CD14-positive monocyte (primary cell): Measurements from ENCODE around the gene EGLN1. TPM values are rescaled to one million over a fixed set of nuclear protein-coding genes. Genes with fewer than 3 reads are reported as not detected.

Source experiments
- DNase-seq, 3 donors: peaks; one replicate each; pipeline ENCODE4 v3.0.0-alpha.2; 2011 to 2022
- H2AFZ ChIP-seq: 2 replicates; pipeline ENCODE4 v1.6.0; 2012; ENCODE audit warnings: mild to moderate bottlenecking, low read depth, low read length, inconsistent platforms; ENCODE audit not compliant: insufficient read depth, poor library complexity, severe bottlenecking
- H3K27ac ChIP-seq, 2 donors: 1 replicate in 1 of 2; 2 replicates in 1 of 2; pipeline ENCODE4 v1.5.1; 2012 to 2013; ENCODE audit warnings: low read length in 2 of 2, control low read depth in 1 of 2, inconsistent platforms in 1 of 2, low read depth in 1 of 2, mild to moderate bottlenecking in 1 of 2
- H3K27me3 ChIP-seq, 2 donors: one replicate each; pipeline versions ENCODE4 v1.6.0 to v1.6.1; 2011 to 2013; ENCODE audit warnings: low read length in 2 of 2; ENCODE audit not compliant: control insufficient read depth in 2 of 2, insufficient read depth in 2 of 2
- H3K36me3 ChIP-seq, 2 donors: replicated peaks in 1 of 2; 1 replicate in 1 of 2; 2 replicates in 1 of 2; pipeline versions ENCODE4 v1.5.1 to v1.6.1; 2012 to 2013; ENCODE audit warnings: low read length in 2 of 2, control low read depth in 1 of 2, inconsistent platforms in 1 of 2, mild to moderate bottlenecking in 1 of 2; ENCODE audit not compliant: insufficient read depth in 2 of 2, control insufficient read depth in 1 of 2
- H3K4me1 ChIP-seq, 2 donors: 1 replicate in 1 of 2; 2 replicates in 1 of 2; pipeline versions ENCODE4 v1.5.1 to v1.6.1; 2012 to 2013; ENCODE audit warnings: low read length in 2 of 2, control low read depth in 1 of 2, inconsistent platforms in 1 of 2, mild to moderate bottlenecking in 1 of 2, moderate library complexity in 1 of 2; ENCODE audit not compliant: insufficient read depth in 2 of 2, control insufficient read depth in 1 of 2
- H3K4me2 ChIP-seq: replicated peaks from 2 replicates; pipeline ENCODE3; 2012; ENCODE audit warnings: low read length, moderate library complexity, mild to moderate bottlenecking; ENCODE audit not compliant: poor library complexity, severe bottlenecking; ENCODE audit errors: extremely low read depth
- H3K4me3 ChIP-seq, 3 experiments: fragments of 200-600 bp in 1 of 3; sonication (generic) in 1 of 3; replicated peaks in 1 of 3; 1 replicate in 2 of 3; 2 replicates in 1 of 3; pipeline ENCODE4 v1.5.1; 2011 to 2013; ENCODE audit warnings: low read length in 3 of 3, mild to moderate bottlenecking in 3 of 3, control low read depth in 2 of 3, low read depth in 2 of 3, inconsistent platforms in 1 of 3, moderate library complexity in 1 of 3
- H3K79me2 ChIP-seq: 2 replicates; pipeline ENCODE4 v1.6.0; 2012; ENCODE audit warnings: mild to moderate bottlenecking, control low read depth, inconsistent platforms, low read length, moderate library complexity; ENCODE audit not compliant: insufficient read depth
- H3K9ac ChIP-seq: 2 replicates; pipeline ENCODE4 v1.6.0; 2017; ENCODE audit warnings: low read length, mild to moderate bottlenecking; ENCODE audit not compliant: insufficient read depth, poor library complexity, severe bottlenecking
- H3K9me3 ChIP-seq, 2 donors: replicated peaks in 1 of 2; 1 replicate in 1 of 2; 2 replicates in 1 of 2; pipeline versions ENCODE4 v1.5.1 to v1.6.1; 2012 to 2013; ENCODE audit warnings: low read length in 2 of 2, control low read depth in 1 of 2; ENCODE audit not compliant: control insufficient read depth in 1 of 2, insufficient read depth in 1 of 2
- H4K20me1 ChIP-seq: 2 replicates; pipeline ENCODE4 v1.6.0; 2012; ENCODE audit warnings: mild to moderate bottlenecking, low read length, control low read depth, moderate library complexity; ENCODE audit not compliant: insufficient read depth
- H3K27ac Mint-ChIP-seq, 7 donors: one replicate each; pipeline ENCODE4 v1.8.0; 2020; ENCODE audit warnings: mild to moderate bottlenecking in 7 of 7, mixed read lengths in 7 of 7, moderate library complexity in 6 of 7, inconsistent platforms in 2 of 7
- H3K27me3 Mint-ChIP-seq, 3 donors: one replicate each; pipeline ENCODE4 v1.8.0; 2021 to 2022; ENCODE audit warnings: low read depth in 3 of 3, mild to moderate bottlenecking in 3 of 3, mixed read lengths in 3 of 3, moderate library complexity in 3 of 3, inconsistent platforms in 1 of 3
- H3K36me3 Mint-ChIP-seq, 2 donors: one replicate each; pipeline ENCODE4 v1.8.0; 2020; ENCODE audit warnings: mixed read lengths in 2 of 2, inconsistent platforms in 1 of 2, mild to moderate bottlenecking in 1 of 2
- H3K4me1 Mint-ChIP-seq: one replicate; pipeline ENCODE4 v1.8.0; 2020; ENCODE audit warnings: mild to moderate bottlenecking, mixed read lengths
- H3K4me3 Mint-ChIP-seq, 2 donors: one replicate each; pipeline ENCODE4 v1.8.0; 2020; ENCODE audit warnings: mild to moderate bottlenecking in 2 of 2, mixed read lengths in 2 of 2, moderate library complexity in 1 of 2
- H3K9me3 Mint-ChIP-seq, 7 donors: one replicate each; pipeline ENCODE4 v1.8.0; 2020 to 2022; ENCODE audit warnings: mixed read lengths in 7 of 7, mild to moderate bottlenecking in 6 of 7, moderate library complexity in 6 of 7, inconsistent platforms in 2 of 7
- WGBS: methylation state at CpG from one replicate; pipeline ENCODE4 v1.1.5; 2013; ENCODE audit warnings: missing lambda C conversion rate; ENCODE audit not compliant: insufficient coverage; 5-methylcytosine and 5-hydroxymethylcytosine counted together
- intact Hi-C, 2 donors: fragments of 100-400 bp; cut with micrococcal nuclease; formaldehyde crosslinking; loops; one replicate each; pipeline versions ENCODE4 v1.15.0 to v1.15.1; 2023
- polyA plus RNA-seq, 3 donors: library from polyadenylated mRNA; depleted of rRNA in 1 of 3; unstranded in 2 of 3; stranded (reverse) in 1 of 3; fragments of 300-500 nt in 2 of 3; fragments of >200 nt in 1 of 3; fragmentation: Illumina TruSeq in 2 of 3; gene quantifications; 1 replicate in 2 of 3; 2 replicates in 1 of 3; pipeline ENCODE4 v1.2.3, GENCODE V29; 2012 to 2021
- TF ChIP-seq, protein P1 (sequence below): fragments of 200-600 bp; IDR thresholded peaks from one replicate; pipeline ENCODE4 v1.8.0; 2022; ENCODE audit warnings: antibody characterized with exemption, mild to moderate bottlenecking

The EGLN1 gene
- polyA plus RNA-seq, 3 donors: 12.9 to 27.7 (median 23.1) TPM

DNA sequence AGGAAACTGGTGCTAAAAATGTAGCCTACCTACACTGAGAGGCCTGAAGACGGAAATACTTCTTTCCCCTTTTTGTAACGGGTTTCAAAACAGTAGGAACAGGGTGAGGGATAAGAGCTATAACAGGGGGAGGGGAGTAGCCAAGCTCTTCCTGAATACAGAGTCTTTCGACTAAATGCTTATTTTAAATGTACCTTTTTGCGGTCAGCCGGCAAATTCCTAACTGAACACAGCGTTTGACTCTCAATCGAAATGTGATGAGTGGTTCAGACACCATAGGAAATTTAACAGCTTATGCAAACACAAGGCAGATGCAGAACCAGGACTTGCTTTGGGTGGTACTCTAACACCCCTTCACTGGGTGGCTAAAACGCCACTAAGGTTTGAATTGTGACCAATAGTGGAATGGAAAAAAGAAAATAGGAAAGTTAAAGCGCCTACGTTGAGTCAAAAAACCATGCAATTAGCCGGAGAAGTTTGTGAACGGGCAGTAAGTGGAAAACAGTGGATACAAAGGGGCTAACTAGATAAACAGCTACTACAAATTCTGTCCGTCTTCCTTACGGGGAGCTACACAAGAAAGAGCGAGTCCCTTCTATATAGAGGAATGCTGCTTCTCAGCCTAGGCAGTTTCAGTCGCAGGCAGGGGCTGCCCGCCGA is 1.7 kb downstream of the EGLN1 start:
- WGBS: 0% methylated on average over 12 of the region's 18 CpGs
- Histone ChIP-seq H3K9me3 (no peaks in the 10 kb centered on the region), H3K27me3 (peaks cover 22 to 28% of the 10 kb centered on the region in 2 donors), H3K4me3 (peak overlapping the region; percentile 68 to 80 (median 71)), H3K36me3 (no peaks in the 10 kb centered on the region), H4K20me1 (peaks cover 52% of the 10 kb centered on the region), H3K79me2 (peaks cover 62% of the 10 kb centered on the region), H2AFZ (peak overlapping the region; percentile 75), H3K27ac (peak overlapping the region; percentile 35 to 67), H3K9ac (peak overlapping the region; percentile 75), H3K4me1 (peaks cover 37 to 48% of the 10 kb centered on the region in 2 donors), H3K4me2 (peak overlapping the region; percentile 93)
- TF ChIP-seq, protein P1, sequence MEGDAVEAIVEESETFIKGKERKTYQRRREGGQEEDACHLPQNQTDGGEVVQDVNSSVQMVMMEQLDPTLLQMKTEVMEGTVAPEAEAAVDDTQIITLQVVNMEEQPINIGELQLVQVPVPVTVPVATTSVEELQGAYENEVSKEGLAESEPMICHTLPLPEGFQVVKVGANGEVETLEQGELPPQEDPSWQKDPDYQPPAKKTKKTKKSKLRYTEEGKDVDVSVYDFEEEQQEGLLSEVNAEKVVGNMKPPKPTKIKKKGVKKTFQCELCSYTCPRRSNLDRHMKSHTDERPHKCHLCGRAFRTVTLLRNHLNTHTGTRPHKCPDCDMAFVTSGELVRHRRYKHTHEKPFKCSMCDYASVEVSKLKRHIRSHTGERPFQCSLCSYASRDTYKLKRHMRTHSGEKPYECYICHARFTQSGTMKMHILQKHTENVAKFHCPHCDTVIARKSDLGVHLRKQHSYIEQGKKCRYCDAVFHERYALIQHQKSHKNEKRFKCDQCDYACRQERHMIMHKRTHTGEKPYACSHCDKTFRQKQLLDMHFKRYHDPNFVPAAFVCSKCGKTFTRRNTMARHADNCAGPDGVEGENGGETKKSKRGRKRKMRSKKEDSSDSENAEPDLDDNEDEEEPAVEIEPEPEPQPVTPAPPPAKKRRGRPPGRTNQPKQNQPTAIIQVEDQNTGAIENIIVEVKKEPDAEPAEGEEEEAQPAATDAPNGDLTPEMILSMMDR: no peak
- Mint-ChIP-seq H3K36me3 (peaks cover 12 to 13% of the 10 kb centered on the region in 2 donors), H3K27me3 (peaks cover 20 to 24% (median 24%) of the 10 kb centered on the region in 3 donors), H3K9me3 (no peaks in the 10 kb centered on the region), H3K4me1 (peaks cover 54% of the 10 kb centered on the region), H3K4me3 (peak overlapping the region; percentile 99 to 100), H3K27ac (peak overlapping the region; percentile 76 to 92 (median 88))
- intact Hi-C loops: loop anchor here (2.0 to 10.0 kb wide), 4 partner anchors 43 to 114 kb away; partner anchors contain the start of genes EXOC8 (in 1 of the 2), SPRTN (in 1 of the 2) and TSNAX (in 1 of the 2)
- peak; percentile 21 to 64 (median 51) for DNase-seq

DNA sequence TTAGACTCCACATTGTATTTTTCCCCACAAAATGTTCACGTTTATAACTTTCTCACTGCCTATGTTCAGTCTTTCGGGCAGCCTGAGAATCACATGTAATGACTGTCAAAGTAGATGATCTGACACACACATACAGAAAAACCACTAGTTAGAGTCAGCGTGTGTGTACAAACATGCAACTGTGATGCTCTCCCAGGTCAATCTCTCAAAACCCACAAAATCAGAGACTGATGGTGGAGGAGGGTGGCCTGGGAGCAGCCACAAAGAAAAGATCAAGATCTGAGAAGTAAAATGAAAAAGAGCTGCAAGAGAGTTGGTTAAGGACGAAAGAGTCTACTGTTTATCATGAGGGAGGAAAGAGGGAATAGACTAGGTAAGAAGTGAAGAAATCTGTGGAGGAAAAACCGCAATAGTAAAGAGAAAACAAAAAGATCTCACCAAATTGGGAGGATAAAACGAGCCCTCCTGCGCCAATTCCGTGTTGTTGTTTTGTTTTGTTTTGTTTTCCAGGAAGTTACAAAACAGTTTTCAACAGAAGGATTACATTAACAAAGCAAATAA is 2.3 kb downstream of the EGLN1 start:
- Histone ChIP-seq H3K27me3 (peaks cover 16 to 22% of the 10 kb centered on the region in 2 donors), H3K9ac (peak overlapping the region; percentile 75), H3K4me1 (peaks cover 37 to 48% of the 10 kb centered on the region in 2 donors), H3K27ac (peak overlapping the region in 1 of 2 donors; percentile 67), H3K36me3 (no peaks in the 10 kb centered on the region), H3K4me2 (peak overlapping the region; percentile 93), H4K20me1 (peaks cover 58% of the 10 kb centered on the region), H3K79me2 (peaks cover 68% of the 10 kb centered on the region), H3K4me3 (peak overlapping the region; percentile 68 to 80 (median 71)), H2AFZ (peak overlapping the region; percentile 75), H3K9me3 (no peaks in the 10 kb centered on the region)
- WGBS: no CpG with 5 or more reads among the region's 8 CpGs
- peaks cover 18 to 19% of the 10 kb centered on the region in 2 donors for H3K36me3 Mint-ChIP-seq
- H3K4me1 Mint-ChIP-seq: peaks cover 58% of the 10 kb centered on the region
- intact Hi-C loops: loop anchor here (2.0 to 10.0 kb wide), 4 partner anchors 43 to 115 kb away; partner anchors contain the start of genes EXOC8 (in 1 of the 2), SPRTN (in 1 of the 2) and TSNAX (in 1 of the 2)
- peak overlapping the region; percentile 76 to 92 (median 88) for H3K27ac Mint-ChIP-seq
- H3K27me3 Mint-ChIP-seq: peaks cover 16 to 19% (median 18%) of the 10 kb centered on the region in 3 donors
- H3K9me3 Mint-ChIP-seq: no peaks in the 10 kb centered on the region
- peak overlapping the region; percentile 99 to 100 for H3K4me3 Mint-ChIP-seq
- DNase-seq: no peak
- TF ChIP-seq, protein P1: no peak
